VCaP (cell line): ENCODE data around the gene UBE2L5.

Experiments
- H3K27ac ChIP-seq: fragments of 450-650 bp; 2 replicates; pipeline ENCODE4 v1.5.1; 2017
- TF ChIP-seq, protein P1 (sequence below): fragments of 450-650 bp; conservative IDR thresholded peaks from 2 replicates; pipeline ENCODE4 v1.5.1; 2017; ENCODE audit warnings: mild to moderate bottlenecking, moderate library complexity

Gene UBE2L5

GRCh38 chr13:30408319-30409101, 13.8 kb upstream of the UBE2L5 start:
- TF ChIP-seq, protein P1, sequence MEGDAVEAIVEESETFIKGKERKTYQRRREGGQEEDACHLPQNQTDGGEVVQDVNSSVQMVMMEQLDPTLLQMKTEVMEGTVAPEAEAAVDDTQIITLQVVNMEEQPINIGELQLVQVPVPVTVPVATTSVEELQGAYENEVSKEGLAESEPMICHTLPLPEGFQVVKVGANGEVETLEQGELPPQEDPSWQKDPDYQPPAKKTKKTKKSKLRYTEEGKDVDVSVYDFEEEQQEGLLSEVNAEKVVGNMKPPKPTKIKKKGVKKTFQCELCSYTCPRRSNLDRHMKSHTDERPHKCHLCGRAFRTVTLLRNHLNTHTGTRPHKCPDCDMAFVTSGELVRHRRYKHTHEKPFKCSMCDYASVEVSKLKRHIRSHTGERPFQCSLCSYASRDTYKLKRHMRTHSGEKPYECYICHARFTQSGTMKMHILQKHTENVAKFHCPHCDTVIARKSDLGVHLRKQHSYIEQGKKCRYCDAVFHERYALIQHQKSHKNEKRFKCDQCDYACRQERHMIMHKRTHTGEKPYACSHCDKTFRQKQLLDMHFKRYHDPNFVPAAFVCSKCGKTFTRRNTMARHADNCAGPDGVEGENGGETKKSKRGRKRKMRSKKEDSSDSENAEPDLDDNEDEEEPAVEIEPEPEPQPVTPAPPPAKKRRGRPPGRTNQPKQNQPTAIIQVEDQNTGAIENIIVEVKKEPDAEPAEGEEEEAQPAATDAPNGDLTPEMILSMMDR = peak; percentile 83
- H3K27ac ChIP-seq = peak overlapping the region; percentile 47; the same call in 1 of the 2 replicates

- TF ChIP-seq, protein P1 = no peak
- no peak overlapping the region for H3K27ac ChIP-seq
Measured at GRCh38 chr13:30409886-30410704, 12.2 kb upstream of the UBE2L5 start.

DNA sequence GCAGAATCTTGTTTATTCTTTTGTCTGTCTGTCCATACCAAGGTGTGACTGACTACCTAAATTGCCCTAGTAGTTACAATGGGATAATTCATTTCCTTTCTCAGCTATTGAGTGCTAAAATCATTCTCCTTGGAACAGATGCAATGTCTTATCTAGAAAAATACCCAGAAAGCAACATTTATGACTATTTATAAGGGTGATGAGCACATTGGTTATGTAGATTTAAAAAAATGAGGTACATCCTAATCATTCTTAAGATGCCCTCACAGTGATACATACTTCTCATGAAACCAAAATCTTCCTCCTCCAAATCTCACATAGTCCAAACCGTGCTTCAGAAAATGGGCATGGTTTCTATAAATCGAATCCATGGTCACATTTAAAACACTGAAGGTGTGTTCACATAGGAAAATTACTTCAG, 11.6 kb upstream of the UBE2L5 start:
- TF ChIP-seq, protein P1 = no peak
- H3K27ac ChIP-seq = no peak overlapping the region

- no peak overlapping the region for H3K27ac ChIP-seq
- TF ChIP-seq, protein P1 = no peak
Measured at GRCh38 chr13:30412346-30412745, 9.9 kb upstream of the UBE2L5 start.

GRCh38 chr13:30413842-30414241, 8.5 kb upstream of the UBE2L5 start:
- no peak overlapping the region for H3K27ac ChIP-seq
- TF ChIP-seq, protein P1 = no peak

DNA sequence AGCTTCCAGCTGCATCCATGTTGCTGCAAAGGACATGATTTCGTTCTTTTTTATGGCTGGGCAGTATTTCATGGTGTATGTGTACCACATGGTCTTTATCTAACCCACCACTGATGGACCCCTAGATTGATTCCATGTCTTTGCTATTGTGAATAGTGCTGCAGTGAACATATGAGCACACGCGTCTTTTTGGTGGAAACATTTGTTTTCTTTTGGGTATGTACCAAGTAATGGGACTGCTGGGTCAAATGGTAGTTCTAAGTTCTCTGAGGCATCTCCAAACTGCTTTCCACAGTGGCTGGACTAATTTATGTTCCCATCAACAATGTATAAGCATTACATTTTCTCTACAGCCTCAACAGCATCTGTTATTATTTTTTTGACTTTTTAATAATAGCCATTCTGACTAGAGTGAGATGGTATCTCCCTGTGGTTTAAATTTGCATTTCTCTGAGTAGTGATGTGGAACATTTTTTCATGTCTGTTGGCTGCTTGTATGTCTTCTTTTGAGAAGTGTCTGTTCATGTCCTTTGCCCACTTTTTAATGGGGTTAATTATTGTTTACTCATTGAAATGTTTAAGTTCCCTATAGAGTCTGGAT, 6.8 kb upstream of the UBE2L5 start:
- TF ChIP-seq, protein P1 = no peak
- H3K27ac ChIP-seq = no peak overlapping the region

DNA sequence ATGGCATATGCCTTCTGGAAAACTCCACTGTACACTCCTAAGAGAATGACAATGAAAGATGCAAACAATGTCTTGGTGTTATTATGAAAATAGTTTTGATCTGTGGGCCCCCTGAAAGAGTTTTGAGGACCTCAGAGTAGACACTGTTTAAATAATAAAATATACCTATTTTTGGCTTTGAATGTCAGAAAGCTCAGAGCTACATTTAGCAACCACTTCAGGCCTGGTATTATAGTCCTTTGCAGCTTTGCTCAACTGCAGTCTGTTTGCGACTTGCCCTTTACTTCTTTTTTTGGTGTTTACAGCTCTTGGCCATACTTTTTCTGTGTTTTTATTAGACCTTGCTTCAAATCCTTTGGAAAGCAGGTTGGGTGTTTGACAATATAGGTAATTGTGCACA, 5.8 kb upstream of the UBE2L5 start:
- H3K27ac ChIP-seq = no peak overlapping the region

More for the DNA sequence above, 5.8 kb upstream of the UBE2L5 start:
- TF ChIP-seq, protein P1 = no peak
